HEK293 (cell line): ENCODE measurements around the gene RAPGEF5.

ENCODE experiments used
- ATF2 ChIP-seq: fragments of 450-650 bp; formaldehyde crosslinking; IDR thresholded peaks from 2 replicates; pipeline ENCODE4 v1.5.1; 2016; ENCODE audit warnings: missing biosample characterization, missing genetic modification characterization, low read depth
- KLF17 ChIP-seq: fragments of 450-650 bp; formaldehyde crosslinking; IDR thresholded peaks from 2 replicates; pipeline ENCODE4 v1.5.1; 2016; ENCODE audit warnings: missing biosample characterization, missing genetic modification characterization
- ZNF133 ChIP-seq: fragments of 450-650 bp; formaldehyde crosslinking; IDR thresholded peaks from 2 replicates; pipeline ENCODE4 v1.5.1; 2016; ENCODE audit warnings: missing biosample characterization, missing genetic modification characterization
- TF ChIP-seq, protein P1 (sequence below): fragments of 450-650 bp; formaldehyde crosslinking; IDR thresholded peaks from 2 replicates; pipeline ENCODE4 v1.5.1; 2017; ENCODE audit warnings: missing biosample characterization, missing genetic modification characterization

DNA sequence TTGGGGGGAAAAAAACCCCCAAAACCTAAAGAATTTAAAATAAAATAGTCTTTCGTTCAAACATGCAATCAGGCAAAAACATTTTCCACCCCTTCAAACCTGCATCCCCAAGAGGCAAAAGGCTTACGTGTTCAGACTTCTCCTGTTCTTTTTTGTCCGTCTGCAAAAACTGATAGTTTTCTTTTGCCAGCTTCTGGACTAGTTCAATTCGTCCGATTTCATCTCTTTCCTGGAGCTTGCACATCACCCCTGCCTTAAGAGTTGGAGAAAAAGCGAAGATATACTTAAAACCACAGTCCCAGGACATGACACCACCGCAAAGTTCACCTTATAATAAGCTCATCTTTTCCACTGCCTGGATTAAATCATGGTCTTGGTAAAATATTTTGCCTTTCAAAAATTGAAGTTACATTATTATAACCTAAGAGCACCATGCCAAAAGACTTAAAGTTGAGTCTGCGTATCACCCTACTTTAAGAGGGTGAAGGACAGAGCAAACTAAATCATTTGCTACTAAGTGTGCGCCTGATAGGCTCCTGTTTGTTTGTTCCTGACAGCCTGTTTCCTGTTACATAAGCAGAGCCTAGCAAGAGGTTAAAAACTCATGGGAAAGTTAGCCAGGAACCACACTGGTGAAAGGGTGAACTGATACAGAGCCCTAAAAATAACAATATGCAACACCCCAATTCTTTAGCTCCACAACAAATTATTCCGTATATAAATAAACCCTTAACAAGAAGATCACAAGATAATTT, 137.0 kb downstream of the RAPGEF5 start:
- no peak for TF ChIP-seq ZNF133 (tag by site-specific recombination)
- TF ChIP-seq KLF17 (tag by site-specific recombination) = no peak
- no peak for TF ChIP-seq ATF2
- TF ChIP-seq, protein P1, sequence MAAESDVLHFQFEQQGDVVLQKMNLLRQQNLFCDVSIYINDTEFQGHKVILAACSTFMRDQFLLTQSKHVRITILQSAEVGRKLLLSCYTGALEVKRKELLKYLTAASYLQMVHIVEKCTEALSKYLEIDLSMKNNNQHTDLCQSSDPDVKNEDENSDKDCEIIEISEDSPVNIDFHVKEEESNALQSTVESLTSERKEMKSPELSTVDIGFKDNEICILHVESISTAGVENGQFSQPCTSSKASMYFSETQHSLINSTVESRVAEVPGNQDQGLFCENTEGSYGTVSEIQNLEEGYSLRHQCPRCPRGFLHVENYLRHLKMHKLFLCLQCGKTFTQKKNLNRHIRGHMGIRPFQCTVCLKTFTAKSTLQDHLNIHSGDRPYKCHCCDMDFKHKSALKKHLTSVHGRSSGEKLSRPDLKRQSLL (tag by site-specific recombination) = no peak
